ENCODE measurements around the gene TSR2.
"Not testable (repeated sequence)": the region's sequence is repeated elsewhere in the genome, so short reads cannot be mapped to it uniquely, and the experiment has no call there.

TSR2 gene

DNA sequence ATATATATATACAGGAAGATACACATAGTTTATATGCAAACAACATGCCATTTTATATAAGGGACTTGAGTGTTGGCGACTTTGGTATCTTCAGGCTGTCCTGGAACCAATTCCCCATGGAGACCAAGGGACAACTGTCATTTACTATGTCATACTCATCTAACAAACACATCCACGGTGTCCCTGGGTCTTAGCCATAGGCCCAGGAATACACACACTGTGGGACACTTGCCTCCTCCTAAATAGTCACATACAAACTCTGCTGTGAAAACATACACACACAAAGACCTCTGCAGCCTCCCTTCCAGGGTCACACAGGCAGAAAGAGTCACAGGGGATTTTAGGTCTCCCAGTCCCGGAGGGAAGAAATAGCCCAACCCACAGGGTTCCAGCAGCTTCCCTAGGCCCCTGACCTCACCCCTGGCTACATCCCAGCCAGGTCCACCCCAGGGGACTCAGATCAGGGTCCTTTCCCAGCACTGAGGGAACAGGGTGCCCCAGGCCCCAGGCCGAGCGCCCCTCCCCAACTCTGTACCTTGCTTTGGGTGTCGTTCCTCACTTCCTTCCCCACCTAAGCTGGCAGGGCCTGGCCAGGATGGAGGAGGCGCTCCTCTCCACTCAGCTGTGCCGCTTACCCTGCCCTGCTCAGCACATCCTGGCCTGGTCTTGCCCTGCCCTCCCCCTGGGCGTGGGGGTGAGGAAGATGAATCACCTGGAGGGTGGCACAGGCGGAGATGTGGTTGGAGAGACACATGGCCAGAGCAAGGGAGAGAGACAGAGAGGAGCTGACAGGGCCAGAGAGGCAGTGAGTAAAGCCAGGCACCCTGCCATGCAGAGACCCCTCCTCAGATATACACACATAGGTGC is 34.0 kb downstream of the TSR2 start:
- no peak for DNase-seq

GRCh38 chrX:54479136-54480111 is 39.2 kb downstream of the TSR2 start:
- no peak for DNase-seq

DNA sequence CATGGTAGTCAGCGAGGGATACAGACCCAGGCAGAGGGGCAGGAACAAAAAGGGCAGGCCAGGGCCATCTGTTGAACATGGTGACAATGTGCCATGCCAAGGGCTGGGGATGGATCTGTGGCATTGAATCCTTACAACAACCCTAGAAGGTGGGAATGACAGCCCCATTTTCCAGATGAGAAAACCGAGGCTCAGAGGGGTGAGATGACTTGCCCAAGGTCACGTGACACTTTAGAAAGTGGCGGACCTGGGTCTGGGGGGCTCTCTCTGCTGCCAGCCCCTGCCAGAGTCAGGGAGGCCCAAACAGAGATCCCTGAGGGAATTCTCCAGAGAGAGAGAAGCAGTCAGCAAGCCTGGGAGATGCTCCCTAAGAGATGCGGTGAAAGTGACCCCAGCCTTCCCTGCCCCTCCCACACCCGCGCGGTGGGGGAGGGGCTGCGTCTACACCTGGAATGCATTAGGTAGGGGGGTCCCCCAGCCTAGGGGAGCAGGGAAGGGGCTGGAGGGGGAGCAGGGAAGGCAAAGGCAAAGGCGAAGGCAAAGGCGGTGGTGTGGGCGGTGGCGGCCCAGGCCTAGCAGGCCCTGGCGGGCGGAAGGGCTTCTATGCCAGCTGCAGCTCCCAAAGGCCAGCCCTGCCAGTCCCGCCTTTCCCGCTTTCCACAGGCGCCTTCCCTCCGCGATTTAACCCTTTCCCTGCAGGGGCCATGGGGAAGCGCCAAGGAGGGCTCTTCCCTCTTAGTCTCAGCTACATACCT is 42.8 kb downstream of the TSR2 start:
- DNase-seq = no peak

DNA sequence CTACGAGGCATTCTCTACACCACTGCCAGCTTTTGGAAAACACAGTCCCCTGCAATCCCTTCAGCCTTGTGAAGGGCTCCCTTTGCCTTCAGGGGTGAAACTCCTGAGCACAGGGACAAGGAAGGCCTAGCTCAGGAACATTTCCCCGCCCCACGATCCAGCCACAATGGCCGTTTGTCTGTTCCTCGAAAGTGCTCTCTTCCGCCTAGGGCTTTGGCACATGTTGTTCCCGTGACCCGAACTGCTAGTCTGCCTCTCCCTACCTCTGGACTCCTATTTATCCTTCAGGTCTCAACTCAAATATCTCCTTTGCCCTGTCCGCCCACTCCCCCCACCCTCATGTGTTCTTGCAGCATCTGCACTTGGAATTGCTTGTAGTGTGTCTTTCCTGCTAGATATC is 43.7 kb downstream of the TSR2 start:
- no peak for DNase-seq

- no peak for DNase-seq
Observed at GRCh38 chrX:54484666-54485065, 44.5 kb downstream of the TSR2 start.

- DNase-seq = not testable (repeated sequence)
Observed at GRCh38 chrX:54489819-54490218, 49.6 kb downstream of the TSR2 start.

DNA sequence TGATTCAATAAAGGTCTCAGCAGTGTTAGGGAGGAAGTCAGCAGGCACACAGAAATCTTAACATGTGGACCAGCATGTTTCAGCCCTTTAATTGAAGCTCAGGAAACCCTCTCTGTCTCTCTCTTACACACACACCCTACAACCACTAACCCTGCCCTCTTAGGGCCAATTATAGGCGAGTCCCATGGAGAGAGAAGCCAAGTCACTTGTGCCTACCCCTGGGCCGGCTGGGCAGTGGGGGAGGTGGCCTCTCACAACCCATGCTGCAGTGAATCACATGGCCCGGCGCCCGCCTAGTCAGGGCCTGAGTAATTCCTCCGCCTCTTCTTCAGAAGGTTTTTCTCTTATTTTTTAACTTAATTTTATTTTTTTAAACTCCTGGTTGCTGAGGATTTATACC is 52.1 kb downstream of the TSR2 start:
- no peak for DNase-seq

DNA sequence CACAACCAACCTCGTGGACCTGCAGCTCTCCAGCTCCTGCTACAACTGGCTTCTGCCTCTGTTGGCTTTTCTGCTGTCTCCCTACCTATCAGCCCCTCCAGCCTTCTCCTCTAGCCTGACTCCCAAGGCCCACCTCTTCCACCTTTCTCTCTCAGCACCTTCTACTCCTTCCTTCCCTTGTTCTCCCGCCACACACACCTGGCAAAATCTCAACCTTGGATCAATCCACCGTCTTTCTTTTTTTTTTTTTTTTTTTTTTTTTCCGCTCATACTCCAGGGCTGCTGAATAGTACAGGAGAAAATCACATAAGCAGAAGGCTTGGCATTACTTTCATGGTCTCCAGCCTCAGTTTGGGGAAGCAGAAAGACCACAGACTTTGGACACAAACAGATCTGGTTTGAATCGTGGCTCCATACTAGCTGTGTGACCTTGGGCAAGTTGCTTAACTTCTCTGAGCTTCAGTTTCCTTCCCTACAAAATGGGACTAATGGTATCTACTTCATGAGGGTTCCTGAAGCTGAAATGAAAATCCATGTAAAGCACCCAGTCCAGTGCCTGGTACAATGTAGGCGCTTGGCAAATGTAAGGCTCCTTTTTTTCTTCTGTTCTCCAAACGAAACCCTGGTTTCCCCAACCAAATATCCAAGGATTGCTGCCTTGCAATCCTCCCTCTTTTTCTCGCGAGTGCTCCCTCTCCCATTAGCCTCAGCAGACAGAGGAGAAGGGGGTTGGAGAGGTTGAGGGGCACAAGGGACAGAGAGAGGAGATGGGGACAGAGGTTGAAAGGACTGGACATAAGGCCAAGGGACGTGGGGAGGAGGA is 54.2 kb downstream of the TSR2 start:
- DNase-seq = no peak

Measured in stimulated activated naive CD4-positive, alpha-beta T cell treated with Interleukin-2 at 50 U/mL for 16 hours (primary cell).